ENCODE results near the gene PITPNM1.

DNA sequence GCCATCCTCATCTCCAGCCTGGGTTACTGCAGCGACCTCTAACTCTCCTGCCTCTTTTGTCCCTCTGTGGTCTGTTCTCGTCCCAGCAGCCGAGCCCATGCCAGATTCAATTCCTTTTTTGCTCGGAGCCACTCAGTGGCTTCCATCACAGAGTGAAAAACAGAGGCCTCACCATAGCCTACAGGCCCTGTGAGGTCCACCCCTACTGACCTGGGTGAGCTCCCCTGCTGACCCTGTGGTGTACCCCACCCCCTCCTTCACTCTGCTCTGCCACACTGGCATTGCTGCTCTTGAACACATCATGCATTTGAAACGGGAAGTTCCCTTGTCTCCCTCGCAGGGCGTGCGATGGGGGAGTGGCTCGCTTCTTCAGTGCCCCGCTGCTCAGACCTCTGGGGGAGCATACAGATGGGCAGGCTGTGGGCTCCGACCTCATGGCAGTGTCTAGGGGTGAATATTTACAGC lies 20.3 kb downstream of the PITPNM1 start:
- TF ChIP-seq ZNF70 (CRISPR knock-in tag; IDR thresholded peaks at IDR 0.05) = no peak
- TF ChIP-seq CSDC2 (CRISPR knock-in tag; IDR thresholded peaks at IDR 0.05) = no peak
